ENCODE data around the gene APOC3.

APOC3 gene

DNA sequence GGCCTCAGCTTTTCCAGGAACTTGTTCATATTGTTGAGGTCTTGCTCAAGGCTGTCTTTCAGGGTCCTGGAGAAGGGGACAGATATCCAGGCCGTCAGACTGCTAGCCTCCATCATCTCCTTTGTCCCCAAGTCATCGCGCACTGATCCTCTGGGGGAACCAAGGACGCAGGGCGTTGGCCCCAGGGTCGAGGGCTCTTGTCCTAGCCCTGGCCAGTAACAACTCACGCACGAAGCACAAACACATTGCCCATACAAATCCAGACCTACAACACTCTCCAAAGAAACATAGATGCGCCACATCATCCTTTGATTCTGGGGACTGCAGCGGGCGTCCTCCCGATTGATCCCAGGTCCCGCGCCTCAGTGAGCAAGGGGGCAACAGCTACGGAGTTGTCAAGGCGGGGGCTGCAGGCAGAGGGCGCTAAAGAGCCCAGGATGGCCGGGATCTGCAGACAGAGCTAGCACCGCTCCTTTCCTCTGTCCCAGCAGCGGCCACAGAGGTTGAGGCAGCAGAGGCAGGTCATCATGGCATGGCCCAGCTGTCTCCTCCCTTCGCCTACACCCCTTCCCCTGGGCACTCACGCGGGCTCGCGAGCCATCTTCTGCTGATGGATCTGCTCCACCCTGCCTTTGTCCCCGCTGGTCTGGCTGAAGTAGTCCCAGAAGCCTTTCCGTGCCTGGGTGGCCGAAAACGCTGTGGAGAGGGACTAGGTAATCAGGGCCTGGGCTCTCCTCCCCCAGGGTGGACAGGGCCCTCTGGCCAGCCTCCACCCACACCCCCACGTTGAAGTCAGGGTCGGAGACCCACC, 38.5 kb upstream of the APOC3 start:
- Histone ChIP-seq H3K4me3 (ENCODE audit: insufficient read depth, low read depth, low read length) (no peak overlapping the region), H3K4me1 (ENCODE audit: control insufficient read depth, insufficient read depth, low read length) (peaks cover 13% of the 10 kb centered on the region), H3K9me3 (ENCODE audit: control insufficient read depth, low read length) (no peaks in the 10 kb centered on the region), H3K36me3 (ENCODE audit: control insufficient read depth, insufficient read depth, low read length) (no peaks in the 10 kb centered on the region), H3K27ac (ENCODE audit: insufficient read depth, low read depth, low read length, poor library complexity, severe bottlenecking) (no peak overlapping the region), H3K27me3 (ENCODE audit: control insufficient read depth, insufficient read depth, low read length, poor library complexity, severe bottlenecking) (peaks cover 18% of the 10 kb centered on the region)
- 37 to 40% methylated on average over 31 of the region's 31 CpGs for WGBS, 2 experiments

DNA sequence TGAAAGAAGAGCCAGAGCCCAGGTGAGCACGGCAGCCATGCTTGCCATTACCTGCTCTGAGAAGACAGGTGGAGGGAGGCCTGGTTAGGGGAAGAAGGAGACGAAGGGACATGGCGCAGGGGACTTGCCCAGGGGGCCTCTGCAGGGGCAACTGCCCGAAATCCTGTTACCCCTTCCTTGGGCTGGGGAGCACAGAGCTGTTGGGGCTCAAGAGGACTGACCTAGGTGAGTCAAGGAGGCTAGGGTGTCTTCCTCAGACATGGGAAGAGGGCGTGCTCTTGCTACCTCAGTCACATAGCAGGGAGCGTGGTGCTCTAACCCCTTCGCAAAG, 37.9 kb upstream of the APOC3 start, which contains the start of gene APOA5:
Gene APOA5, minus strand, starts transcription at position 67 of the 331 bp plus-strand sequence. Its CDS starts 19 bp downstream, at position 48.
- H3K4me3 ChIP-seq (ENCODE audit: insufficient read depth, low read depth, low read length) = no peak within 1 kb of the TSS
- peaks cover 18% of the 10 kb centered on the region for H3K27me3 ChIP-seq (ENCODE audit: control insufficient read depth, insufficient read depth, low read length, poor library complexity, severe bottlenecking)
- no peak within 1 kb of the TSS for H3K27ac ChIP-seq (ENCODE audit: insufficient read depth, low read depth, low read length, poor library complexity, severe bottlenecking)
- H3K36me3 ChIP-seq (ENCODE audit: control insufficient read depth, insufficient read depth, low read length) = no peaks in the 10 kb centered on the region
- 91 to 95% methylated on average over 7 of the region's 7 CpGs for WGBS, 2 experiments
- H3K9me3 ChIP-seq (ENCODE audit: control insufficient read depth, low read length) = no peaks in the 10 kb centered on the region
- peaks cover 11% of the 10 kb centered on the region for H3K4me1 ChIP-seq (ENCODE audit: control insufficient read depth, insufficient read depth, low read length)

DNA sequence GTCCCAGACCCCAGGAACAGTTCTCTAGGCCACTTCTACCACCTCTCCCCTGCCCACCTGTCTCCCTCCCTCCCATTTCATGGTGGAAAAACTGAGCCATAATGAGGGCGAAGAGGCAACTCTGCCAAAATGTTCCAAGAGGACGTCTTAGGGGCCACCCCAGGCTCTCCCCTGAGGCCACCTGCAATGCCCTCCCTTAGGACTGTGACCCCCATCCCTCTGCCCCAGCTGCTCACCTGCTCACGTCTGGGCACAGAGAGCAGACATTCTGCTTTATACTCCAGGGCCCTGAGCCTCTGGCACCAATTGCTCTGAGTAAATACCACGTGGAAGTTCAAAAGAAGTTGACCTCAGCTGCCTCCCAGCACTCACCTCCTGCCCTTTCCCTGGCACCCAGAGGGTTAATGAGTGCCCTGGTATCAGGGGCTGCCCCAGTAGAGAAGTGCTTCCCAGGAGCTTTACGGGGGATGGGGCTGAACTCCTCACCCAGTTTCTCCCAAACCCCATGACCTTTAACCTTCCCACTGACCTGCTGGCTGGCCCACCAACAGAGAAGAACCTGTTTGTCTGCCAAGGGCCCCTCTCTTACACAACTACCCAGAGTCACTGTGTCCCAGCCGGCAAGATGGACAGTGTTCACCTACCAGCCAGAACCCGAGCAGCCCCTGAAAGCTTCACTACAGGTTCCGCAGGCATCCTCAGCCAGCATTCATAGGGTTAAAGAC, 37.4 kb upstream of the APOC3 start:
- peaks cover 18% of the 10 kb centered on the region for H3K27me3 ChIP-seq (ENCODE audit: control insufficient read depth, insufficient read depth, low read length, poor library complexity, severe bottlenecking)
- 76 to 79% methylated on average over 8 of the region's 8 CpGs for whole genome bisulfite sequencing, 2 experiments
- no peaks in the 10 kb centered on the region for H3K9me3 ChIP-seq (ENCODE audit: control insufficient read depth, low read length)

GRCh38 chr11:116792869-116793771, 36.6 kb upstream of the APOC3 start:
- WGBS, 2 experiments = 73 to 74% methylated on average over 8 of the region's 8 CpGs
- peaks cover 9% of the 10 kb centered on the region for H3K4me1 ChIP-seq (ENCODE audit: control insufficient read depth, insufficient read depth, low read length)
- no peak overlapping the region for H3K27ac ChIP-seq (ENCODE audit: insufficient read depth, low read depth, low read length, poor library complexity, severe bottlenecking)
- H3K27me3 ChIP-seq (ENCODE audit: control insufficient read depth, insufficient read depth, low read length, poor library complexity, severe bottlenecking) = peaks cover 18% of the 10 kb centered on the region
- no peaks in the 10 kb centered on the region for H3K36me3 ChIP-seq (ENCODE audit: control insufficient read depth, insufficient read depth, low read length)
- no peak overlapping the region for H3K4me3 ChIP-seq (ENCODE audit: insufficient read depth, low read depth, low read length)
- no peaks in the 10 kb centered on the region for H3K9me3 ChIP-seq (ENCODE audit: control insufficient read depth, low read length)

More for the DNA sequence above, 37.4 kb upstream of the APOC3 start:
- no peak overlapping the region for H3K27ac ChIP-seq (ENCODE audit: insufficient read depth, low read depth, low read length, poor library complexity, severe bottlenecking)
- peaks cover 9% of the 10 kb centered on the region for H3K4me1 ChIP-seq (ENCODE audit: control insufficient read depth, insufficient read depth, low read length)
- H3K36me3 ChIP-seq (ENCODE audit: control insufficient read depth, insufficient read depth, low read length) = no peaks in the 10 kb centered on the region
- H3K4me3 ChIP-seq (ENCODE audit: insufficient read depth, low read depth, low read length) = no peak overlapping the region

- peaks cover 4% of the 10 kb centered on the region for H3K4me1 ChIP-seq (ENCODE audit: control insufficient read depth, insufficient read depth, low read length)
- 88 to 95% methylated on average over 1 of the region's 1 CpG for WGBS, 2 experiments
- H3K36me3 ChIP-seq (ENCODE audit: control insufficient read depth, insufficient read depth, low read length) = no peaks in the 10 kb centered on the region
- H3K27ac ChIP-seq (ENCODE audit: insufficient read depth, low read depth, low read length, poor library complexity, severe bottlenecking) = no peak overlapping the region
- peaks cover 18% of the 10 kb centered on the region for H3K27me3 ChIP-seq (ENCODE audit: control insufficient read depth, insufficient read depth, low read length, poor library complexity, severe bottlenecking)
- H3K9me3 ChIP-seq (ENCODE audit: control insufficient read depth, low read length) = no peaks in the 10 kb centered on the region
- no peak overlapping the region for H3K4me3 ChIP-seq (ENCODE audit: insufficient read depth, low read depth, low read length)
Measured at GRCh38 chr11:116793772-116794097, 36.0 kb upstream of the APOC3 start.

- peaks cover 4% of the 10 kb centered on the region for H3K4me1 ChIP-seq (ENCODE audit: control insufficient read depth, insufficient read depth, low read length)
- 91 to 92% methylated on average over 2 of the region's 2 CpGs for WGBS, 2 experiments
Measured at GRCh38 chr11:116794851-116795250, 34.9 kb upstream of the APOC3 start.

DNA sequence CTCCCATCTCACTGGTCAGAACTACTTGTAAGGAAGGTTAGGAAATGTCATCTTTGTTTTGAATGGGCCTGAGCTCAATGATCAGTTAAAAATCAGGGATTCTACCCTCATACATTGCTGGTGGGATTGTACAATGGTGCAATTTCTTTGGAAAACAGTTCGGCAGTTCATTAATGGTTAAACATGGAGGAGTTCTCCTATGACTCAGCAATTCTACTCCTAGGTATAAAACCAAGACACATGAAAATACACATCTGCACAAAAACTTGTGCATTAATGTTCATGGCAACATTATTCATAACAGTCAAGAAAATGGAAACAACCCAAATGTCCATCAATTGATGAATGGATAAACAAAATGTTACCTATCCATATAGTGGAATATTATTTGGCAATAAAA, 33.2 kb upstream of the APOC3 start:
- Histone ChIP-seq H3K27ac (ENCODE audit: insufficient read depth, low read depth, low read length, poor library complexity, severe bottlenecking) (no peak overlapping the region), H3K27me3 (ENCODE audit: control insufficient read depth, insufficient read depth, low read length, poor library complexity, severe bottlenecking) (no peaks in the 10 kb centered on the region), H3K4me3 (ENCODE audit: insufficient read depth, low read depth, low read length) (no peak overlapping the region), H3K9me3 (ENCODE audit: control insufficient read depth, low read length) (no peaks in the 10 kb centered on the region), H3K36me3 (ENCODE audit: control insufficient read depth, insufficient read depth, low read length) (no peaks in the 10 kb centered on the region), H3K4me1 (ENCODE audit: control insufficient read depth, insufficient read depth, low read length) (peaks cover 4% of the 10 kb centered on the region)
- 86 to 88% methylated on average over 1 of the region's 1 CpG for WGBS, 2 experiments

More at GRCh38 chr11:116794851-116795250, 34.9 kb upstream of the APOC3 start:
- H3K36me3 ChIP-seq (ENCODE audit: control insufficient read depth, insufficient read depth, low read length) = no peaks in the 10 kb centered on the region
- H3K9me3 ChIP-seq (ENCODE audit: control insufficient read depth, low read length) = no peaks in the 10 kb centered on the region
- H3K27ac ChIP-seq (ENCODE audit: insufficient read depth, low read depth, low read length, poor library complexity, severe bottlenecking) = no peak overlapping the region
- H3K4me3 ChIP-seq (ENCODE audit: insufficient read depth, low read depth, low read length) = no peak overlapping the region
- peaks cover 9% of the 10 kb centered on the region for H3K27me3 ChIP-seq (ENCODE audit: control insufficient read depth, insufficient read depth, low read length, poor library complexity, severe bottlenecking)

DNA sequence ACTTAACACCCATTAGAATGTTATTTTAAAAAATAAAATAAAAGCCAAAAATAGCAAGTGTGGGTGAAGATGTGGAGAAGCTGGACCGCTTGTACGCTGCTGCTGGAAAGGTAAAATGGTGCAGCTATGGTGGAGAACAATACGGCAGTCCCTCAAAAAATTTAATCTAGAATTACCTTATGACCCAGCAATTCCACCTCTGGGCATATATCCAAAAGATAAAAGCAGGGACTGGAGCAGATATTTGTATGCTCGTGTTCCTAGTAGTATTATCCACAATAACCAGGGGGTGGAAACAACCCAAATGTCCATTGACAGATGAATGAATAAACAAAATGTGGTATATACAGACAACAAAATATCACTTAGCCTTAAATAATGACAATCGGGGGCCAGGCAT, 31.9 kb upstream of the APOC3 start:
- WGBS, 2 experiments = 86 to 95% methylated on average over 2 to 5 of the region's 5 CpGs
- Histone ChIP-seq H3K36me3 (ENCODE audit: control insufficient read depth, insufficient read depth, low read length) (no peaks in the 10 kb centered on the region), H3K27ac (ENCODE audit: insufficient read depth, low read depth, low read length, poor library complexity, severe bottlenecking) (no peak overlapping the region), H3K4me3 (ENCODE audit: insufficient read depth, low read depth, low read length) (no peak overlapping the region), H3K4me1 (ENCODE audit: control insufficient read depth, insufficient read depth, low read length) (no peaks in the 10 kb centered on the region), H3K9me3 (ENCODE audit: control insufficient read depth, low read length) (no peaks in the 10 kb centered on the region), H3K27me3 (ENCODE audit: control insufficient read depth, insufficient read depth, low read length, poor library complexity, severe bottlenecking) (no peaks in the 10 kb centered on the region)

GRCh38 chr11:116798368-116798767, 31.3 kb upstream of the APOC3 start:
- Histone ChIP-seq H3K4me1 (ENCODE audit: control insufficient read depth, insufficient read depth, low read length) (no peaks in the 10 kb centered on the region), H3K27me3 (ENCODE audit: control insufficient read depth, insufficient read depth, low read length, poor library complexity, severe bottlenecking) (no peaks in the 10 kb centered on the region), H3K27ac (ENCODE audit: insufficient read depth, low read depth, low read length, poor library complexity, severe bottlenecking) (no peak overlapping the region), H3K4me3 (ENCODE audit: insufficient read depth, low read depth, low read length) (no peak overlapping the region), H3K9me3 (ENCODE audit: control insufficient read depth, low read length) (no peaks in the 10 kb centered on the region), H3K36me3 (ENCODE audit: control insufficient read depth, insufficient read depth, low read length) (no peaks in the 10 kb centered on the region)
- 90 to 92% methylated on average over 5 of the region's 5 CpGs for WGBS, 2 experiments

- Histone ChIP-seq H3K4me3 (ENCODE audit: insufficient read depth, low read depth, low read length) (no peak overlapping the region), H3K9me3 (ENCODE audit: control insufficient read depth, low read length) (no peaks in the 10 kb centered on the region), H3K27me3 (ENCODE audit: control insufficient read depth, insufficient read depth, low read length, poor library complexity, severe bottlenecking) (no peaks in the 10 kb centered on the region), H3K36me3 (ENCODE audit: control insufficient read depth, insufficient read depth, low read length) (no peaks in the 10 kb centered on the region), H3K4me1 (ENCODE audit: control insufficient read depth, insufficient read depth, low read length) (no peaks in the 10 kb centered on the region), H3K27ac (ENCODE audit: insufficient read depth, low read depth, low read length, poor library complexity, severe bottlenecking) (no peak overlapping the region)
- 94 to 96% methylated on average over 2 of the region's 2 CpGs for WGBS, 2 experiments
Measured at GRCh38 chr11:116800610-116801009, 29.1 kb upstream of the APOC3 start.
